Measurements from ENCODE around the gene UCP2.
"Not testable (repeated sequence)": the region's sequence is repeated elsewhere in the genome, so short reads cannot be mapped to it uniquely, and the experiment has no call there.

Gene UCP2

DNA sequence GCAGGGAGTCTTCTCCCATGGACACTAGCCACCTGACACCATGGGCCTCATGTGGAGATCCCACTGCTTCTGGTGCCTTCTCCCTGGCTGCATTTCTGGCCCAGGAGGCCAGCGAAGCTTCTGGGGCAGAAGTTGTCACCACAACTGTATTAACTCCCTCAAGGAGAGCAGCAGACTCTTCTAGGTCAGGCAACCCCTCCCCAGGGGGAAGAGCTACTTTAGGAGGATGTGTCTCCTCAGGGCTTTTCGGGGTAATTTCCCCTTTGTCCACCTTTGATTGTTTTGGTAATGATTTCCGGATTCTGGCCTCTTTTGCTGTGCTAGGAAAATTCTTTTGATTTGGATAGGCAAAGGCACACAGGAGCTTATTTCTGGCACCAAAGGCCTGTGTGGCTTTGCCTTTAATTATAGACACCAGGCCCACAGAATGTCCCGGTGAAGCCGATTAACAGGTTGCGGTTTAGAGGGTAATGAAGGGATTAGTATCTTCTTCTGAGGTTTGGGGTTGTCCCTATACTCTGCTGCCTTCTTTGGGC is 8.9 kb upstream of the UCP2 start:
- DNase-seq: no peak

DNA sequence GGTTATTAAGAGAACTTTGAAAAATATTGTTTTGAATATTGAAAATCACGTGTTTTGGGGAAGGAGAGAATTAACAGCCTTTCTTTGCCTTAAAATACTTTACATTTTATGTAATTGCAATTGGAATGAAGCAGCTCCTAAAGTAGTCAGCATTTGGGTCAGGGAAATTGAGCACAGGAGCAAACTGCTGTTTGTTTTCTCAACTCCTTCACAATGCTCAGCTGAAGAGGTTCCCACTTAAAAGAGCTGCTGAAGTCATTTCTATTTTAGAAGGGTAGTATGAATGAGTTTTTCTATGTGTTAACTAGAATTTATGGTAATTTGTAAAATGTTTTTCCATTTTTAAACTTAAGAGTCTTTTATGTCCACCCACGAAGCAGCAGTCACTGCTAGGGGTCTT is 8.1 kb upstream of the UCP2 start:
- no peak for DNase-seq

DNA sequence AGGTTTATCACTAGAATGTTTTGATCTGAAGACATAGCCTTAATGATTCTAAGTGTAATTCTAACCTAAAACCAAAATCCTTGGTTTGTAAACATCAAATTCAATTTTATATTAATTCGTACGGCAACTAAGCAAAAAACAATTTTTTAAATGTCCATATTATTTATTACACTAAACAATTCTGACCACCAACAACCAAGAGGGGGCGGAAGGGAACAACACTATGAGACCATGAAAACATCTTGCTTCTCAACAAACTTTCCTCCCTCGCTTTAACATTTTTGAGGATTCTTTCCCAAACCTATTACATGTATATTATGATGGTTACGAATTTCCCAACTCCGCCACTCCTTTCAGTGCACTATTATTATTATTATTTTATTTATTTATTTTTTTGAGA is 6.5 kb upstream of the UCP2 start:
- DNase-seq: no peak

DNA sequence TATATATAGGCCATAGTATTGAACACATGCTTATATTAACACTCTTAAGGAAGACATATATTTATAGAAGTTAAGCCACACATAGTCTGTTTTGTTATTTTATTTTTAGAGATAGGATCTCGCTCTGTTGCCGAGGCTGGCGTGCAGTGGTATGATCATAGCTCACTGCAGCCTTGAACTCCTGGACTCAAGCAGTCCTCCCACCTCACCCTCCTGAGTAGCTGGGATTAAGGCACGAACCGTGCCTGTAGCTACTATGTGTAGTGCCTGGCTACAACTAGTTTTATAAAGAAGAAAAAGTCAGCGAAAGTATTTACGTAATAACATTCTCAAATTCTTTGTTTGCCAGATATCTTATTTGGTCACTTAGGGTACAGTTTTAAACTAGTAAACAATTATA is 5.6 kb upstream of the UCP2 start:
- no peak for DNase-seq

DNA sequence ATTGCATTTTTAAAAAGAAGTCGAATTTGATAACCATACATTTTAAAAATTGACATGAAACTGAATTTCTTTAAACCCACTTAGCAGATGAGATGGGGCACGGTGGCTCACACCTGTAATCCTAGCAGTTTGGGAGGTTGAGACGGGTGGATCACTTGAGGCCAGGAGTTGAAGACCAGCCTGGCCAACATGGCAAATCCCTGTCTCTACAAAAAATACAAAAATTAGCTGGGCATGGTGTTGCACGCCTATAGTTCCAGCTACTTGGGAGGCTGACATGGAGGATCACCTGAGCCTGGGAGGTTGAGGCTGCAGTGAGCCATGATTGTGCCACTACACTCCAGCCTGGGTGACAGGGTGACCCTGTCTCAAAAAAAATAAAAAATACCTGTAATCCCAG is 3.0 kb upstream of the UCP2 start:
- DNase-seq: not testable (repeated sequence)

DNA sequence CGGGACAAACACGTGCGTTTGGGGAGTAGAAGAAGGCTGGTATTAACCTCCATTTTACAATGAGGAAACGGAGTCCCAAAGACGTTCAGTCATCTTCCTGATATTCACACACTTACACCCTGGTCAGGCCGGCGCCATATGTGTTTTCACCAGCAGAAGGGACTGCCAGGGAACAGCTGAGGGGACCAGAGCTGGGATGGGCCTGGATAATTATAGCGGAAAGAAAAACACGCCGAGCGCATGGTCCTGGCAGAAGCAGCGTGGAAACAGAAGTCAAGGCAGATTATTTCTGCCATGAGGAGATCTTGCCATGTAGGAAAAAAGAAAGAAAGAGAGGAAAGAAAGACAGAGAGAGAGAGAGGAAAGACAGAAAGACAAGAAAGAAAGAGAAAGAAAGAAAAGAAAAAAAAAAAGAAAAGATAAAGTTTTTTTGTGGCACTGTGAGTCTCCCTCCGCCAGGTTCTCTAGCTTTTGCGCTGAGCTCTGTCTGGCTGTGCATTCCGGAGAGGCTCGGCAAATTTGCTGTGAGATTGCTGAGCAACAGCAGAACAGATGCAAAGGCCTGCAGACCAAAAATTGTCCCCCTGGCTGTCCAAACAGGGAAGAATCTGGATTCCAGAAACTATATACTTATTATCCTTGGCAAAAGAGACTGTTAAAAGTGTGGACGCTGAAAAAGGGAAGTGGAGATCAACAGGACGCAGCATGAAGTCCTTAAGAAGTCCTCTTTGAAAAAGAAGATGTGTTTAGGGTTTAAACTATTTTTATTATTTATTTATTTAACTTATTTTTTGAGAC is 1.3 kb upstream of the UCP2 start:
- no peak for DNase-seq

DNA sequence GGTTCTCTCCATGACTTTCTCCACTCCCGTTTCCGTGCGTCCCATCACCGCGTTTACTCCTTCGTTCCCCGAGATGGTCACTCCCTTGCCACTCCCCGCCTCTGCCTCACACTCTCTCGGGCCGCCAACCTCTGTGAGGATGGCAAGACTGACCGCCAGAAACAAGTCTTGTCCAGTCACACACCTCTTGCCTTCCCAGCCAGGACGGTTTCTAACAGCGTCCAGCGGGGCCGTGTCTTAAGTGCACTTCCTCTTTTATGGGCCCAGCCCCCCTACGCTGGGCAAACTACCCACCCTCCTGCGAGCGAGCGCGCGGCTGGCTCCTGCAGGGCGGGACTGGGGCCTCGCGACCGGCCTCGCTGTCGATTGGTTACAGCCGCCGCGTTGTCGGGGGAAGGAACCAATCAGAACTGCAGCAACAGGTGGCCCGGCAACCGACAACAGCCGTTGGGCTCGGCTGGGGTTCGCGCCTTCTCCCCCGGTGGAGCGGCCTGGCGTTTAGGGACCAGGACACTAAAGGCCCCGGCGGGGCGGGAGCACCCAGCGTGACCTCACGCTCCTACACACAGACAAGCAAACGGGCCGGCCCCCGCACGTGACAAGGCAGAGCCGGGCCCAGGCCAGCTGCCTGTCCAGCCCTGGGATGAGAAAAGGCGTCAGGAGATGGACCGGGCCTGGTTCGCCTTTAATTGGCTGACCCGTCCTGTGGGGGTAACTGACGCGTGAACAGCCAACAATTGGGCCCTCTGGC is 522 bp upstream of the UCP2 start:
- peak; percentile 83 for DNase-seq

DNA sequence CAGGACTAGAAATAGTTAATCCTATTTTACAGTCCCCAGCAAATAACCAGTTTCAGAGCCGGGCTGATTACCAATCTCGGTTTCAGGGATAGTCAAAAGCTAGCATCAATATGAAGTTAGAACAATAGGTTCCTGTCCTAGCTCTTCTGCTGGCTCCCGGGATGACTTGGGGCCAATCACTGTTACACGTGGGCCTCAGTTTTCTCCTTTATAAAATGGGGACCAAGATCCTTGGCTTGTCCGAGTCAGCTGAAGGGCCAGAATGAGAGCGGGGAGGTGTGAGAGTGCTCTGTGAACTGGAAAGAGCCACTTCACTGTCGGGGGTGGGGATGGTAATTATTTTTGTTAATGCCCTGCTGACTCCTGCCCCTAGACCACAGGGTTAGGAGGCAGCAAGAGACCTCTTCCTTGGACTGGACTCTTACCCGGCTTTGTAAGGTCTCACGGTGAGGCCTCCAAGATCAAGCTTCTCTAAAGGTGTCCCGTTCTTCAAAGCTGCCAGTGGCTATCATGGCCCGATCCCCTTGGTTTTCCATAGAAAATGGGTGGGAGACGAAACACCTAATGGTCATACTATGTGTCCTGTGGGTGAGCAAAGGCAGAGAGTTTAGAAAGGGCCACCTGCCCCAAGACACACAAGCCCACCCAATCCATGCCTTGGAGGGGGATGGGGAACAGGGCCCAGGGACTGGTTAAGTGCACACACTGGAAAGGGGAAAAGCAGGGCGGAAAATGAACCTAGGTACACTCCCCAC is 1.4 kb downstream of the UCP2 start:
- DNase-seq: no peak

DNA sequence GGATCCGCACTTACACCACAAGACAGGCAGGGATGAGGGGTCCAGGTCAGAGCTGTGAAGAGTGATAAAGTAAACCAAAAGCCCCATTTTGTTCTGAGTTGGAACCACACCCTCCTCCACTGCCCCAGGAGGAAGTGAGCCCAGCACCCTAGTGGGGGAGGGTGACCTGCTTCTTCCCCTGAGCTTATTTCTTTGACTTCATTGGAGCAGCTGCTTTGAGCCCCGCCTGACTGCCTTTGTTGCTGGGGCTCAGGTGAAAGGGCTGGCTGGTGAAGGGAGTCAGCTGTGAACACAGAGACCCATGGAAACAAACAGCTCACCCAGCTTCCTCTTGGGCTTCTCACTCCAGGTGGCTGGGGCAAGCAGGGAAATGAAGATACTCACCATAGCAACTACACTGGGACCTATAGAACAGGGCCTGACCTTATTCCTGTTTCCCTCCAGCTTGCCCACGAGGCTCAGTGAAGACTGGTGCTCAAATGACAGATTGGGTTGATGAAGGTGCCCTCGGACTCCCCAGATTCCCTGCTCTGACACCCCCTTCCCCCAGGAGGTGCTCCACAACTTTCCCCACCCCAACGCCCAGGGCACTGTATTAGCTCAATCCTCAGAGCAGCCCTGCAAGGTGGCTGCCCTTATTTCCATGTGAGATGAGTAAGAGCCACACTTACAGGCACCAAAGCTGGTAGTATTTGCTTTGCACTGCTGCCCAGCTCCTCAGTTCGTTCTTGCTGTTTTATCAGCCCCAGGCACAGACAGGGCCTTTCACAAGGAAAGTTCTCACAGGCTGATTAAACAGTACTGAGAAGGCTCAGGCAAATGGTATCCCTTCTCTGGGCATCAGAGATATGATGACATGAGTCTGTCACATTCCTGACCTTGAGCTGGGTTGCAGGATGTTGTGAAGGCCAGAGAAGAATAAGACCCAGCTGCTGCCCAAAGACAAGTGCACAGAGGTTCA is 2.4 kb downstream of the UCP2 start:
- no peak for DNase-seq

DNA sequence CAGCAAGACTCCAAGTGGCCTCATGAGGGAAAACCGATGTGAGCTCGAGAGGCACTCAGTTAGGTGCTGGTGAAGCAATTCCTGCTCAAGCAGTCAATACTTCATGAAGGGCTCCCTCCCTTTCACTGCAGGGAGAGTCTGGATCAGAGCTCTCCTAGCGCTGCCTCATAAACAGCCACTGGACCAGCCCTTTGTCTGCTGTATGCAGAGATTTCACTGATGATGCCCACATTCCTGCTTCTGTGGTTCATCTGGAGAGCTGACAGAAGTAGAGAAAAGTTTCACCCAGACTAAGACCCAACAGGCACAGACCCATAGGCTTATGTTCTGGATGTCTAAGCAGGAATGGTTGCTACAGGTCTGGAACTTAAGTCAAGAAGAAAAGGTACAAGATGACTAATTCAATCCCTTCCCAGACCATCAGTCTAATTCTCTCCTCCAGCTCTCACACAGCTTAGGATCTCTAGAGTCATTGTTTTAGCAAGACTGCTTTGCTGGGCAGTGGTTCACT is 4.0 kb downstream of the UCP2 start:
- no peak for DNase-seq

DNA sequence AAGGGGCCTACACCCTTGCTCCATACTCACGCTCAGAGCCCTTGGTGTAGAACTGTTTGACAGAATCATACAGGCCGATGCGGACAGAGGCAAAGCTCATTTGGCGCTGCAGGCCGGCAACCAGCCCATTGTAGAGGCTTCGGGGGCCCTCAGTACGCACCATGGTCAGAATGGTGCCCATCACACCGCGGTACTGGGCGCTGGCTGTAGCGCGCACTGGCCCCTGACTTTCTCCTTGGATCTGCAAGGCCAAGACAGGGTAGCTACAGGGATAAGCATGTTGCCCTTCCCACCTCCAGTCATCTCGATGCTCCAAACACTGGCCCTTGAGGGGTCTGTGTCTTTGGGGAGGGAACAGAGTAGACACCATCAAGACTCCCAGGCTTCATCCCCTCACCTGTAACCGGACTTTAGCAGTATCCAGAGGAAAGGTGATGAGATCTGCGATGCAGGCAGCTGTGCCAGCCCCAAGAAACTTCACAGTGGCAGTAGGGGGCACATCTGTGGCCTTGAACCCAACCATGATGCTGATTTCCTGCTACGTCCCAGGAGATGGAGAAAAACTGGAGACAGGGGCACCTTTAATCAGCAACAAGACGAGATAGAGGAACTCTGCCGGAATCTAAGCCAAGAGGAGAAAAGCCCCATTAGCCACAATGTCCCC is 4.7 kb downstream of the UCP2 start:
- no peak for DNase-seq

DNA sequence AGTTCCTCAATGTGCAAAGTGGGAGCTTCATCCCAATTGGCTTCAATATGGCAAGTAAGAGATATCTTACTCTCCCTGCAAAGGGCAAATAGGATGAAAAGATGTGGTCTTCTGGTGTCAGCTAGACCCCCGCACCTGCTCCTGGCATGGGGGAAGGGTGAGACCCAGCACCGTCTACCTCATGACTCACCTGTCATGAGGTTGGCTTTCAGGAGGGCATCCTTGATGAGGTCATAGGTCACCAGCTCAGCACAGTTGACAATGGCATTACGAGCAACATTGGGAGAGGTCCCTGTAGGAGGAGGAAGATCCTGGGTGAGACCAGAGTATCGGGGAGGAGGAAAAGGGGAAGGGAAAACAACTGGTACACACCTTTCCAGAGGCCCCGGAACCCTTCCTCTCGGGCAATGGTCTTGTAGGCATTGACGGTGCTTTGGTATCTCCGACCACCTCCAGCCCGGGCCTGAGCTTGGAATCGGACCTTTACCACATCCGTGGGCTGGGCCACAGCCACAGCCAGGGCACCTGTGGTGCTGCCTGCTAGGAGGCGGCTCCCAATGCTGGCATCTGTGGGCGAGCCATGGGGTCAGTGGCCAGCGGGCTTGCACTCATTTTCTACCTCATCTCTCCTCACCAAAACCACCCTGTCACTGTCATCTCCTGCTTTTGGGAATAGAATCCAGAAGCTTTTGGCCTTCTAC is 6.0 kb downstream of the UCP2 start:
- DNase-seq: no peak

DNA sequence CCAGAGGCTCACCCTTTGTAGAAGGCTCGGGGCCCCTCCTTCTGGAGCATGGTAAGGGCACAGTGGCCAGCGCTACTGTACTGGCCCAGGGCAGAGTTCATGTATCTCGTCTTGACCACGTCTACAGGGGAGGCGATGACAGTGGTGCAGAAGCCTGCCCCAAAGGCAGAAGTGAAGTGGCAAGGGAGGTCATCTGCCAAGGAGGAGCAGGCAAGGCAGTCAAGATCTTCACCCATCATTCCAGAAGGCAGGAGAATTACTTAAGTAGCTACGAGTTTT is 7.2 kb downstream of the UCP2 start:
- DNase-seq: no peak

DNA sequence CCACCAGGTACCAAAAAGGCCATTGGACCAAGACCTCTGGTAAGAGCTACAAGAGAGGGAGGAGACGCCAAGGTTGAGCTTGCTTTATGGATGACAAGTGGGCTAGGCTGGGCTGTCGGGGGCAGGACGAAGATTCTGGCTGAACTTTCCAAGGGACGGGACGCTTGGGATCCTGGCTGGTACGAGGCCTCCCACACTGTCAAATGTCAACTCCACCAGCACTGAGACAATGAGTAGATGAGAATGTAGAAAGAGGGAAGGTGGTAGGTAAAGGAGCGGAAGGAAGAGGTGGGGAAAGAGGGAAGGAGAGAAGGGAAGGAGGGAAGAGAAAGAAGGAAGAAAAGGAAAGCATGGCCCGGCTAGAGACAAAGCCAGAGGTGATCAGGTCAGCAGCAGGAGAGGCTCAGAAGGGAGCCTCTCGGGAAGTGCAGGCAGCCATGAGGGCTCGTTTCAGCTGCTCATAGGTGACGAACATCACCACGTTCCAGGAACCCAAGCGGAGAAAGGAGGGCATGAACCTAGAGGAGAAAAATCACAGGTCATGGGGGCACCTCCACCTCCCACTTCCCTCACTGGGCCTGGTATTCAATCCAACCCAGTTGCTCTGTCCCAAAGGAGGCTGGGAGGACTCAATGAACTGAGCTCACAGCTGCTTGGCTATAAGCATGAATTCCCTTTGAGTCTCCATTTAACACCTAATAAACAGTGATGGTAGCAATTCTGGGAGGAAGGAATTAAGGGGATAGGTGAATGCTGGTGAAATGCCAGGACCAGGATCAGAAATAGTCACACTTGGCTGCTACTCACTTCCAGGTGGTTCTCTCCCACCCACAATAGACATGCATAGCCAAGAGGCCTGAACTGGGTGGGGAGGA is 7.8 kb downstream of the UCP2 start:
- DNase-seq: no peak

DNA sequence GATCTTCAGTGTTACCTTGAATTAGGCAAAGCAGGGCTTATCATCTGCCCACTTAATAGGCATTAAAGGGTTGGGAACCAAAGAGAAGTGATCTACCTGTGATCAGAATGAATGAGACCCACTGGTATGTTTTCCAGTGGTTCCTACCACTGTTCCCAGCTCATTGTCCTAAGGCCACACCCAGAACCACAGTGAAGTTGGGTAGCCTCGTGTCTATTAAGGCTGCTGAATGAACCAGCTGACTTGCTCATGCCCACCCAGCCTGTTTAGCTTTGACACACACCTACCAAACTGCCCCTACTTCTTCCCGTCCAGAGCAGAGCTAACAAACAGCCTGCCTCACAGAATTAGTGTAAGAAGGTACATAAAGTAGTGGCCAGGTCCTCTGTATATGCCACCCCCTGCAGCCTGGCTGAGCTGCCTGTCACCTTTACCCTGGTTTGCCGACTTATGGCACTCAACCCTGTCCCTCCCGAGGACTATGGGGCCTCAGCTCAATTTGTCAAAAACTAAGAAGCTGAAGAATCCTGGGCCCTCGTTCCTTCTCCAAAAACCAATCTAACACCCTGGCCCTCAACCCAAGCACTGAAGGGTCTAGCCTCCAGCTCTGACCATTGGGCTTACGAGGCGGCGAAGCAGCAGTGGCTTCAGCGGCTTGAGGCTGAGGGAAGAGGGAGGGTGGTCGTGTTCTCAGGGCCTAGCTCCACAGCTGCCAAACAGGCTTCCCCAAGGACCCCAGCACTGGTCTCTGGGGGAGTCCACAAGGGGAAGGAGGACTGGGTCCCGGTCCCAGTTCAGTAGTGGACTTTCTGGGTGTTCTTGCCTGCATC is 9.8 kb downstream of the UCP2 start:
- DNase-seq: no peak

DNA sequence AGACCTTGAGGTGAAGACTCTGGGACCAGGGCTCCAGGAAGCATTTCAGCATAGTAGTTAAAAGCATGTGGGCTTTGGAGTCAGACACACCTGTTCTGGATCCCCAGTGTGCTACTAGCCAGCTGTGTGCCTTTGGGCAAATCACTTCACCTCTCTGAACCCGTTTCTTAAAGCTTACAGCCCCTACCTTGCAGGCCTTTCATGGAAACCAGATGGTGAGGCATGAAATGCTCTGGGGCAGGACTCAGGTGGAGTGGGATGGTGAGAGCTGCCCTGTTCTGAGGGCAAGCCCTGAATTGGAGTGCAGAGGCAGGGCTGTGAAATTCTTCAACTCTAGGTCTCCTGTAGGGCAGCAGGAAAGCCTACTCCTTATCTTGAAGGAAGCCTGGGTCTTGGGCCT is 10.5 kb downstream of the UCP2 start:
- no peak for DNase-seq

DNA sequence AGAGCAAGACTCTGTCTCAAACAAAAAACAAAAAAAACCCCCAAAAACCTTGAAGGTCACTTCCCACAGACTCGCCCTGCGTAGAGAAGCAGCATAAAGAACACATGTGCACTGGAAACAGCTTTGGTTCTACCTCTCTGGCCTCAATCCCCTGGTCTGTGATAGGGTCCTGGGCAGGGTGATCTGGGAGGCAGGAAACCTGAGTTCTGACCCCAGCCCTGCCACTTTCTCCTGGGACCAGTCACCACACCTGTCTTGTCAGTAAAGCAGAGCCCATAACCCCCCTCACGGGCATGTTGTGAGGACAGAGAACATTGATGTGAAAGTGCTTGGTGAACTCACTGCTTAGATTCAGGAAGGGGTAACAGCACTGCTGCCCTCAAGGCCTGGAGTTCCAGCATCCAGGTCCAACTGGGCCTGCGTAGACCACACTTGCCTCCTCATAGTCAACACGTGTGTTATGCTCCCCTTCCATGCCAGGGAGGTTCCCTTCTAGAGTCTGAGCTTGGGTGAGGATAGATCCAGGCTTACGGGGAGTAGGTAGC is 11.4 kb downstream of the UCP2 start:
- no peak for DNase-seq

DNA sequence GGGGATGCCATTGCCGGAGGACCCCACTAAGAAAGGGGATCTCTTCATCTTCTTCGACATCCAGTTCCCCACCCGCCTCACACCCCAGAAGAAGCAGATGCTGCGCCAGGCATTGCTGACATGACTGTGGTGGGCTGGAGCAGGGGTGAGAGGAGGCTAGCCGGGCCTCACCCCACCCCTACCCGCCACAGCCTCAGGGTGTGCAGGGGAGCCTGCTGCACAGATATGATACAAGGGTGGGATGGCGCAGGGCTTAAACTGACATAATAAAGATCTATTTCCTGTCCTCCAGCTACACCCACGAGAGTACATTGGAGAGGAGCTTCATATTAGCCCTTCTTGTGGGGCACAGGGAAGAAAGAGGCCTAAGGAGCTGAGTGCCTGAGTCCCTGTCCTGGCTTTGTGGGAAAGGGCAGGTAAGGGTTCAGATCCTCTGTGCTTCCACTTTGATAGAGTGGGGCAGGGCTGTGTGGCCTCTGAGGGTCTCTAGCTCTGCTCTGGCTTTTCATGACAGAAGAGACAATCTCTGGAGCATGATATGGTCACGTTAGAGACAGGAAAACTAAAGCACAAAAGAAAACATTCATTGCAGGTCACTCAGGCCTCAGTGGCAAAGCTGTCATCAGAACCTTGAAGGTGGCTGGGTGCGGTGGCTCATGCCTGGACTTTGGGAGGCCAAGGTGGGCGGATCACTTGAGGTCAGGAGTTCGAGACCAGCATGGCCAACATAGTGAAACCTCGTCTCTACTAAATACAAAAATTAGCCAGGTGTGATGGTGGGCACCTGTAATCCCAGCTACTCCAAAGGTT is 12.4 kb downstream of the UCP2 start:
- no peak for DNase-seq

All from fibroblast of skin of right biceps (primary cell).